GOT3 (cell line): ENCODE measurements around the gene CCDC91.
"Not testable (repeated sequence)": the region's sequence is repeated elsewhere in the genome, so short reads cannot be mapped to it uniquely, and the experiment has no call there.

Source experiments
- DNase-seq: peaks from one replicate; lab custom pipeline; 2025; ENCODE audit warnings: mixed read lengths; lab: John Stamatoyannopoulos, UW

CCDC91 gene

DNA sequence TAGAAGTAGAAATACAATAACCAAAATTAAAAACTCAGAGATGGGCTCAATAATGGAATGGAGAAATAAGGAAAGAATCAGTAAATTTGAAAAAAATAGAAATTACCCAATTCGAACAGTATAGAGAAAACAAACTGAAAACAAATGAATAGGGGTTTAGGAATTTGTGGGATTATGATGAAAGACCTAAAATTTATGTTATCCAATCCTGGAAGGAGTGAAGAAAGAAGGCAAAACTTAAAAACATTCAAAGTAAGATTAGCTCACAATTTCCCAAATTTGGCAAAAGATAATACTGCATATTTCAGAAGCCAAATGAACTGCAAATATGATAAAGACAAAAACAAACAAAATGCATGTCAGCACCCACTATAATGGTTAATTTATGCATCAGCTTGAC, 177.1 kb downstream of the CCDC91 start:
- no peak for DNase-seq

DNA sequence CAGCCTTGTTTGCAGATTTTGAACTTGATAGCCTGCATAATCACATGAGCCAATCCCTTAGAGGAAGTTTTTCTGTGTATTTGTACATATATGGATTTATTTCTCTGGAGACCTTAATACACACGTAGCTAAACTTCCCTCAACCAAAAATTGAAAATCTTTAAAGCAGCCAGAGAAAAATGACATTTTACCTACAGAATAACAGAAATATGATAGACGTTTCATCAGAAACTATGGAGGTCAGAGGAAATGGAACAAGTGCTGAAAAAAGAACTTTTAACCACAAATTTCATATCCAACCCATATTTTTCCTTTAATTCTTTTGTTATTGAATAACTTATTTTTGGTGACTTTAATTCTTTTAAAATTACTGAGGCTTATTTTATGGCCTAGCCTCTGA, 177.7 kb downstream of the CCDC91 start:
- DNase-seq: no peak

DNA sequence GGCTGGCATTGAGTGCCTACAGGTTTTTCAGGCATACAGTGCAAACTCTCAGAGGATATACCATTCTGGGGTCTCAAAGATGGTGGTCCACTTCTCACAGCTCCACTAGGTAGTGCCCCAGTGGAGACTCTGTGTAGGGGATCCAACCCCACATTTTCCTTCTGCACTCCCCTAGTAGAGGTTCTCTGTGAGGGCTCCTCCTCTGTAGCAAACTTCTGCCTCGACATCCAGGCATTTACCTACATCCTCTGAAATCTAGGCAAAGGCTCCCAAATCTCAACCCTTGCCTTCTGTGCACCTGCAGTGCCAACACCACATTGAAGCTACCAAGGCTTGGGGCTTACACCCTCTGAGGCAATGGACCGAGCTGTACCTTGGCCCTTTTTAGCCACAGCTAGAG, 179.2 kb downstream of the CCDC91 start:
- no peak for DNase-seq

DNA sequence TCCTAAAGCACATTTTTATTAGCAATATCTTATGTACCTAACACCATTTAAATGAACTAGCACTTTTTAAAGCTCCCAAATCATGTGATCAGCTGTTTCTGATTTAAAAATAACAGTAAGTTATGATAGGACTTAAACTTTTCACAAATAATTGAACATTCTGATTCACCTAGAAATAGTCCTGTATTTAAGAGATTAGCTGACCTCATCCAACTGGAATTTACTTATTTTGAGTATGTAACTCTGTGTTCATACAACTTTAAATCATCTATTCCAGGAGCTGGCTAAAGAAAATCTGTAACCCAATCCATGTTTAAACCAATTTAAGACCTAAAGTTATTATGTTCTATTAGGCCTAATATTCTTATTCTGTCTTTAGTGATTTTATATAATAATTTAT, 184.3 kb downstream of the CCDC91 start:
- no peak for DNase-seq

DNA sequence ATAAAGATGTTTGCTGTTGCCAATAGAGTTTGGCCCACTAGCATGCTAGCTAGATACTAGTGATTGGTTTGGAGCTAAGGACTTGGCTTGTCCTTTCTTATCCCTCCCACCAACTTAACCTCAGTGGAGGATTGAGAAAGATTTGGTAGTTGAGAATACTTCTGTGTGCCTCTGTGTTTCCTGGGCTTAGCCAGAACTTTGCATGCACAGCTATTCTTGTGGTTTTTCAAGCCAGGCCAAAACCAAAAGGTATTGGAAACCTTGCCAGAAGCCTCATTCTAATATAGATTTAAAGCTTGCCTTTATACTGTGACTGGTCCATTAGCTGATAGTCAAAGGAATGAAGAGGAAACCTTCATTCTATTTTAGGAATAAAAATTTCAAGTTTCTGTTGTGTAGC, 188.5 kb downstream of the CCDC91 start:
- no peak for DNase-seq

DNA sequence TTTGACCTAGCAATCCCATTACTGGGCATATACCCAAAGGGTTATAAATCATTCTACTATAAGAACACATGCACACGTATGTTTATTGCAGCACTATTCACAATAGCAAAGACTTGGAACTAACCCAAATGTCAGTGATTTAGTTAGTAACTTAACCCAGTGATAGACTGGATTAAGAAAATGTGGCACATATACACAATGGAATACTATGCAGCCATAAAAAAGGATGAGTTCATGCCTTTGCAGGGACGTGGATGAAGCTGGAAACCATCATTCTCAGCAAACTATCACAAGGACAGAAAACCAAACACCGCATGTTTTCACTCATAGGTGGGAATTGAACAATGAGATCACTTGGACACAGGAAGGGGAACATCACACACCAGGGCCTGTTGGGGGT, 189.5 kb downstream of the CCDC91 start:
- not testable (repeated sequence) for DNase-seq

DNA sequence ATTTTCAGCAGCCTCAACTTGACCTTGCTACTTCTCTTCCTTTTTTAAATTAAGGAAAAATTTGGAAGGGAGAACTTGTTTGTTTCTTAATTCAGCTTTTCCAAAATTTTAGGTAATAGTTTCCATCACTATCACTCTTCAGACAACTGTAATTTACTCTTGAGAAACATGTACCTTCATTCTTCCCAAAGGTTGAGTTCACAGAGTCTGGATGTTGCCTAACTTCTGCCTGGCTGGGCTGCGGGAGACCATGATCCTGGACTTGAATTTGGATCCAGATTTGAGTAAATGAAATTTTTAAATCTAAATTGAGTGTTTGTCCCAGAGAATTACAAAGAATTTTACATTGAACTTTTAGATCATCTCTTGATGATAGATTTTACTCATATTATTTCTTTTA, 193.1 kb downstream of the CCDC91 start:
- no peak for DNase-seq

DNA sequence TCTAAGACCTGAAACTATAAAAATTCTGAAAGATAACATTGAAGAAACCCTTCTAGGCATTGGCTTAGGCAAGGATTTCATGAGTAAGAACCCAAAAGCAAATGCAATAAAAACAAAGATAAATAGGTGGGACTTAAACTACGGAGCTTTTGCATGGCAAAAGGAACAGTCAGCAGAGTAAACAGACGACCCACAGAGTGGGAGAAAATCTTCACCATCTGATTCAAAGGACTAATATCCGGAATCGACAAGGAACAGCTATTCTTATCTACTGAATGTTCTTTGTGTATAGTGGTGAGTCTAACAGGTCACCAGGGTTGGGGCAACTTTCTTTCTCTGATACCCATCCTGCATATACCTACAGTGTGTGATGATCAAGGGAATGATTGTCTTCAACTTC, 198.6 kb downstream of the CCDC91 start:
- DNase-seq: no peak

DNA sequence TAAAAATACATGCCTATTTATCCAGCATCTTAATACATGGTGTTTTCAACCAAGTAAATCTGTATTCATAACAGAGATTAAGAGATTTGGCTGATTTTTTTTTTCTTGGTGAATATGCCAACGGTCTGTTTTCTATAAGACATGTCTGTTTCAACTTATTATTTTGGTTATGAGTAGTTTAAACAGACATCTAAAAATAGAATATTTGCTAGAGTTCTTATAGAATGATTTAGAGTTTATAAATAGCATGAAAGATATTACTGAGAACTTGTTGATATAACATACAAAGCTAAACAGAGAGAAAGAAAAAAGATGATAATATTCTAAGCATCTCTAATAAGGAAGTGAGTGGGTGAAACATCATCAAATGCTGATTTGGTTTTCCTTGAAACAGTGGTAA, 199.9 kb downstream of the CCDC91 start:
- DNase-seq: no peak

DNA sequence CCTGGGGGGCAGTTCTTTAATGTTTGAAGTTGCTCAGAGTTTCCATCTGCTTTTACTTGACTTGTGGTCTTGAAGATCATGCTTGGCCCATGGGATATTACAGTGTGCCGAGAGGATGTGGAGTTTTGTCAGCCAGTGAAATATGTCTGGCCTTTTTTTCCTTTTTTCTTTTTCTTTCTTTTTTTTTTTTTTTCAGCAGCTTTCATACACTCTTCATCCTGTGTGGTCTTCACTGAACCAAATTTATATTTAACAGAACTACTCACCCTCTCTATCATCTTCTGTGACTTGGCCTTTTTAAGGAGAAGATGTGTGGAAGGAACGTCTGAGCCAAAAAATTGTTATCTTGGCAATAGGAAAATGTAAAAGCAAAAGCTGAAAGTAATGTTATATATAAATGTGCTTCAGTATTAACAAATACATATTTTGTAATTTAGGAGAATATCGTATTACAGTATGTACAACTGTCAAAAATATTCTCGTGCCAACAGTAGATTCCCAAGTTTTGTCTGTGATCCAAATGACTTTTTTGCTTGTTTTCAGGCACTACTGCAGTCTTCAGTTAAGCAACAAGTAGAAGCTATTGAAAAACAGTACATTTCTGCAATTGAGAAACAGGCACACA, 200.6 kb downstream of the CCDC91 start:
- DNase-seq: no peak

DNA sequence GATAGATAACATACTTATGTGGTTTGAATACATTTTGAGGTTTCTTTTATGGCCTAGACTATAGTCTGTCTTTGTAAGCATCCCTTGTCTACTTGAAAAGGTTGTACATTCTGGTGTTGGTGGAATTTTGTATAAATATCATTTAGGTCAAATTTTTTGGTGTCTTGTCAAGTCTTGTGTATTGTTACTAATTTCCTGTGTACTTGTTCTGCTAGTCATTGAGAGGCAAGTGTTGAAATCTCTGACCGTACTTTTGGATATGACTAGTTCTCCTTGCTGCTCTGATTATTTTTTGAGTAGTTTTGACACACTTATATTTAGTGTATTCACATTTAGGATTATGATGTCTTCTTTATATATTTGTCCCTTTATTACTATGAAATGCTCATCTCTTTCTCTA, 219.6 kb downstream of the CCDC91 start:
- no peak for DNase-seq

DNA sequence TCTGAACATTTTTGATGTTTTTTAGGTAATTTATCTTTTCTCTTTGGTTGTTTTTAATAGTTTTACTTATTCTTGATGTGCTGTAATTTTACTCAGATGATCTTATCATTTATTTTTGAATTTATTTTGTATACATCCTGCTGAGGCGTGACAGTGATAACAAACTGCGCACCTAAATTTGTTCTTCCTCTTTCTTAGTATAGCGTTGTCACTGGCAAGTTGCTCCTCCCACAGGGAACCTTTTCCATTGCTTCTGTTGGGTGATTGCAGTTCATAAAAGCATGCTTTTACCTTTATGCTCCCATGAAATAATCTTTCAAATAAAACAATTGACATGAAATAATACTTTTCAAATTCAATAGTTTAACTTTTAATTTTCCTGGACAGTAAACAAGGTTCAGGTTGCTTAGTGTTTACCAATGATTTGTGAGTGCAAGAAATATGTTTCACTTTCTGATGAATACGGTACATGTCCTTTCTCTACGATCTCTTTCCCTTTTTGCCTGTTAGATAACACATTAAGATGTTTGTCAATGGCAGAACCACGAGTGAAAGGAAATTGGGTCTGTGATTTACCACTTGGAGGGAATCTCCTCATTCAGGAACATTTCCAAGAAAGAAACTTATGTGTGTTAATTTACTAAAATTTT, 223.3 kb downstream of the CCDC91 start:
- no peak for DNase-seq

DNA sequence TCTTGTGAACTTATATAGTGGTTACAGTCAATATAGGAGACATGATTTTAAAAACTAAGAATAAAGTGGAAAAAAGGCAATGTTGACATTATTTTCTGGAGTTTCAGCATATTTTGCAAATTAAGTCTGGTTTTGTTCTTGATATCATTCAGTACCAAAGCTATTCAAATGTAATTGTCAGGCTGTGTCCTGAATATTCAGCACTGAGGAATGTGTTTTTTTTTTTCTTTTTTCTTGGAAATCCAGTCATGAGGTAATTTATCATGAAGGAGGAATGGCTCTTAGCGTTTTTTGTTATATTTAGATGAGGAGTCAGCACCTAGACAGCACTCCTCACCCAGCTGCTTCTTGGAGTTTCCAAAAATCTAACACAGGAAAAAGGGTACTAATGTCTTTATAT, 225.5 kb downstream of the CCDC91 start:
- no peak for DNase-seq

DNA sequence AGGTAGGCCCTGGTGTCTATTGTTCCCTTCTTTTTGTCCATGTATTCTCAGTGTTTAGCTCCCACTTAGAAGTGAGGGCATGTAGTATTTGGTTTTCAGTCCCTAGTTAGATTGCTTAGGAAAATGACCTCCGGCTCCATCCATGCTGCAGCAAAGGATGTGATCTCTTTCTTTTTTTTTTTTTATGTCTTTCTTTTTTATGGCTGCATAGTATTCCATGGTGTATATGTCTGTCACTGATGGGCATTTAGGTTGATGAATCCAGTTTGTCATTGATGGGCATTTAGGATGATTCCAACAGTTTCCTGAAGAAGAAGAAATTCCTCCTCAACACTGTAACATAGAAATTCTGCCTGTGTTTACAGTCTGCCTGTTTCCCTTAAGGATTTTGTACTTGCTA, 231.1 kb downstream of the CCDC91 start:
- no peak for DNase-seq

DNA sequence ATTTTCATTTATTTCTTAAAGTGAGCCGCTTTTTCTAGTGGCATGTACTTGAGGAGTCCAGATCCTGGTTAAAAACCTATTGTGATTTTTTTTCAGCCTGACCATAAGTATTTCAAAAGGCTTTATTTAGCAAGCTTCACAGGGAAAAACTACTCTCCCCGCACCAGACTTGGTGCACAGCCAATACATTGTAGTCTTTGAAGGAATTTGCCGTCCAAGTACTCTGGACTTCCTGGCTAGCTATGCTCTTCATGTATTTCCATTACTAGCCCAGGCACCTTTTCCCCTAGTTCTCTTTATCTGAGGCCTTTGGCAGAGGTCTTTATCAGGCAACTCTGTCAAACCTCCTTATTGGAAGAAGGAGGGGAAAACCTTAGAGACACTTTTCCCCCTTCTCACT, 234.7 kb downstream of the CCDC91 start:
- DNase-seq: no peak

DNA sequence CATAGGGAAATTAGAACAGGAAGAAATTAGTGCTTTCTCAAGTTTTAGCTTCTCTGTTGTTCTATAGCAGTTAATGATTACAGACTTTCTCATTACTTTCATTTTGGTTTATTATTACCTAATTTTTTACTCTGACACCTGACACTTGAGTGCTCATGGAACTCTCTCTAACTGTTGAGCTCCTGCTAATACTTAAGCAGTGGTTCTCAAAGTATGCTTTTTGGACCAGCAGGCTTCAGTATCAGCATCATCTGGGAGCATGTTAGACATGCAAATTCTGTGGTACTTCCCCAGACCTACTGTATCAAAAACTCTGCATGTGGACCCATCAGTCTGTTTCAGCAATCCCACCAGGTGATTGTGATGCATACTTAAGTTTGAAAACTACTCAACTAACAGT, 235.3 kb downstream of the CCDC91 start:
- no peak for DNase-seq

DNA sequence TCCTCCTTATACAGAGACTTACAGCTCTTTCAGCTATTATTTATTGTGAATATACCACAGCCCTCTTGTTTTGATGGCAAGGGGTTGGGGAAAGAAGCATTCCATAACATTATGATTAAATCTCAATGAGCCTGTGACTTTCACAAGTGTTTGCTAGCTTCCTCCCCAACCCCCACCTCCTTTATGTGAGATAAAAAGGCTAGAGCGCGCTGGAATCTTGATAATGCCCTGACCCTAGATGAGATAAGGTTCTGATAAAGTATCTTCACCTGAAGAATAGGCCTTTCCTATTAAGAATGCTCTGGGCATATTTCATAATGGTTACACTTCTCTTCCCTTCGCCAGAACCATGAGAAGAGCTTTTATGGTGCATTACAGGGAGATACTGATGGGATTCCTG, 236.8 kb downstream of the CCDC91 start:
- DNase-seq: no peak

DNA sequence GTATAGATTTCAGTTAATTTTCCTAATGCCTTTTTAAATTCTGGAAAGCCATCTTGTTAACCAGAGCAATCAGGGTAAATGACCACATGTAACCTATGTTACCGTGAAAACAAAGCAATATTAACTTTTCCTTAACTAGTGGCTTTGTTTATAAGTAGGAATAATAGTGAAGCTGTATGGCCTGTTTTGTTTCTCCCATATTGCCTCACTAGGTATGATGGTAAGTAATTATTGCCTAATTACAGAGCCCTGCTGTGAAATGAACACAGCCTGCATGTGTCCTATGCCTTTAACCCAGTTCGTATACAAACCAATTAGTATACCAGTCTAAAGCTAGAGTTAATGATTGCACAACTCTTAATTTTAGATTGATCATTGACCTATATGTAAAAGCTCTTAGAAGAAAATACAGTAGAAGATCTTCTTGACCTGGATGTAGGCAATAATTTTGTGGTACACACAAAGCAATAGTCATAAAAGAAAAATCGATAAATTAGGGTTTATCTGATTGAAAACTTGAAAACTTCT, 249.9 kb downstream of the CCDC91 start:
- DNase-seq: no peak

DNA sequence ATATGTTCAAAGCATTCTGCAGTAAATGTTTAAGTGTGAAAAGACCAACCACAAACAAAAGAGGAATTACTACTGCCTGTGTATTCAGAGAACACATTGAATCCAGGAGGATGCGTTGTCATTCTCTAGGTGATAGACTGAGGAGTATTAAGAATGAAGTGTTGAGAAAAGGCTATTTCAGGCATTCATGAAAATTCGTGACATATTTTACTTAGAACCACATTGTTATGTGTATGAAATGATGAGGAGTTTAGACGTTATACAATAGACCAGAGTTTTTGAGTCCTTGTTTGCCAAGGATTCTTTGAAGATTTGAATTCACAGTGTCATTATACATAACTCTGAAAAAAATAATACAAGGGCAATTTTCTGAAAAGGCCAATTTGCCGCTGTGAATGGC, 251.8 kb downstream of the CCDC91 start:
- DNase-seq: no peak

DNA sequence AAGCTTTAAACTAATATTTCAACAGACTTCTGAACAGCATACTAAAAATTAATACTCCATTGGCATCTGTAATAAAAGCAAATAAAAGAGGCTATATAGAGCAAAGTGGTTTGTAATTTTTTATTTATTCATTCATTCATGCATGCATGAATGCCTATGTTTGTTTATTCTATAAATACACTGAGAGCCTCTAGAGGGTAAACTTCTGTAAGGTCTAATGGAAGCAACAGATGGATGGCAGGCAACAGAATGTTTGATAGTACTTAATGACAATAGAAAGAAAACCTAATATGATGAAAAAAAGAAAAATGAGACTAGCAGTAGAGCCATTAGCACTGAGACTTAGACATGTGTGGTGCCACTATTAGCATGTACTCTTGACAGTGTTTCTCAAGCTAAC, 253.1 kb downstream of the CCDC91 start:
- no peak for DNase-seq

DNA sequence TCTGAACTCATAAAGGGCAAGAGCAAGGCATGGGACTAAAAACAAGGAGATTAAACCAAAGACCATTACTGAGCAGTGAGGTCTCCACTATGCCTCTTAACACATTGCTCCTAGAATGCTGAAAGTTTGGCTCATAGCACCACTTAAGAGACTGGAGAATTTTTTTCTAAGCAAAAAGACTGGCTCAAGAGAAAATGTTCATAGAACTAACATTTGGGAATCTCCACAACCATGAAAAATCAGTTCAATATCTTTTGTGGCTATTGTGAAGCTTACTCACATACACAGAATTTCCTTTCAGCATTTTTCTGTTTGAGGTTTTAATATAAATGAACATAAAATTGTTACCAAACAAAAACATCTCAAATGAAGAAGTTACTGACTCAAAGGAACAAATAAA, 255.8 kb downstream of the CCDC91 start:
- no peak for DNase-seq

DNA sequence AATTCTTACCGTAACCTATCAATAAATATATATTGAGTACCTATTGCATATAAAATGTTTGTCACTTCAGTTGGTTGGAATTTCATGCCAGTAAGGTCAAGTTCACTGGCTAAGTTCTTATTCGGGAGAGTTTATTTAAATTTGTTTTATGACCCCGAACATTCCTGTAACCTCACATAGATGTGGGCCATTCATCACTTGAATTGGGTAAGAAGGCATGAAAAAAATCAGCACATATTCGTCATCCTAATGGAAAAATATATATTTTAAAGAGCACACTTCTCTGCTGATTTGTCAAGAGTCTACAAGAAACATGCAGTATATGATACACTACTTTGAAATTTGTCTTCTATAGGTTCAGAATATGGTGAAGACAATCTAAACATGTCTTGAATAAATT, 263.4 kb downstream of the CCDC91 start:
- no peak for DNase-seq

DNA sequence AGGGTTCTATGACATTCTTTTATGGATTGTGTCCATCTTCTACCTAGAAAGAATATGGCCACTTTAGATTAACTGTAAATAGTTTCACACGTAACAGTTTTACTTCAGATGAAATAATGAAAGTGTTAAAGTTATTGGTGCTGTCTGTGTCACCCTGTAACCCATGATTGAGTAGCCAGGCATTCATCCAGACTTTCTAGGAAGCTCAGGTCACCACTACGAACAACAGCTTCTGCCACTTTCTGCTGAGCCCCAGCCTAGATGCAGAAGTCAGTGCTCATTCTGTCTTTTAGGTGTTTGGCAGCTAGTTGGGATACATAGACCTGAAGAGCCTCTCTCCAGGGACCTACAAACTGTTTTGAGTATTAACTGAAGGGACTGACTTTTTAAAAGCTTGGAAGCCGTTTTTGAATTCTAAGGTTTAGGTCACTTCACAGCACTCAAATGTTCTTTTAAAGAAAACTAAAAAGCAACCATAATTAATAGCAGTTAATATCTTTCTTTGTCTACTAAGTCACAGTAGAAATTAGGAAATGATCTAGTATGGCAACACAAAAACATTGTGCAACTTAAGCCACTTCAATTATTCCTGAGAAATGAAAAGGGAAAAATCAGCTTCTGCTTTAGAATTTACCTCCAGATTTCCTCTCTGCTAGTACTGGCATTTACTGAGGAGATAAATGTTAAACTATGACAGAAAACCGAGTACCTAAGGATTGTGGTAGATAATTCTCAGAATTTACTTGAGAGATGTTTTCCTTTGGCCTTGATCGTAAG, 266.9 kb downstream of the CCDC91 start:
- DNase-seq: no peak
